K562 (cell line): ENCODE results near the gene RGS21. TPM values are rescaled to one million over a fixed set of nuclear protein-coding genes. Genes with fewer than 3 reads are reported as not detected.

Experiments
- ATAC-seq: fragments of 200-7000 bp; cut with Tn5 transposase; 3 replicates; pipeline ENCODE4 v1.9.1; 2020; ENCODE audit warnings: moderate library complexity
- BruUV-seq: library from RNA; stranded (reverse); fragments of 400-500 nt; replicated peaks from 2 replicates; lab custom pipeline; 2021; lab: Mats Ljungman, UMichigan
- CTCF ChIA-PET: fragments of 300-600 bp; formaldehyde crosslinking; extraction: SDS; loops from one replicate; lab custom pipeline; 2021; ENCODE audit warnings: low intra/inter-chr PET ratio; lab: Yijun Ruan, JAX
- POLR2A ChIA-PET: fragments of 300-600, 350-650 bp; sonication (Branson Sonifier 250); formaldehyde crosslinking; extraction: SDS; loops from one replicate; lab custom pipeline; 2021; ENCODE audit warnings: antibody characterized with exemption, inconsistent platforms; lab: Yijun Ruan, JAX
- DNase-seq, 4 experiments: peaks; one replicate each; pipeline versions ENCODE4 v3.0.0 to v3.0.0-alpha.2; 2011 to 2018; ENCODE audit warnings: low spot score in 3 of 4, mixed read lengths in 3 of 4; ENCODE audit errors: extremely low read depth in 1 of 4
- FAIRE-seq: peaks from 2 replicates; lab custom pipeline; 2011; peaks lifted over from hg19 to GRCh38; lab: Jason Lieb, UNC
- H2AFZ ChIP-seq: 2 replicates; pipeline ENCODE4 v1.6.0; 2011; ENCODE audit warnings: low read depth, low read length, control low read depth, inconsistent platforms
- H3K27ac ChIP-seq: fragments of 200-600 bp; 3 replicates; pipeline ENCODE4 v1.8.0; 2011; ENCODE audit warnings: low read depth, mild to moderate bottlenecking, control low read depth, inconsistent platforms, low read length, moderate library complexity, mixed read lengths; ENCODE audit errors: extremely low read depth
- H3K27me3 ChIP-seq, 2 experiments: fragments of 300-600 bp in 1 of 2; 2 replicates in 1 of 2; 3 replicates in 1 of 2; pipeline versions ENCODE4 v1.6.0 to v1.8.0; 2011; ENCODE audit warnings: inconsistent platforms in 2 of 2, low read length in 2 of 2, mild to moderate bottlenecking in 1 of 2, mixed read lengths in 1 of 2, moderate library complexity in 1 of 2; ENCODE audit not compliant: control insufficient read depth in 2 of 2, insufficient read depth in 2 of 2
- H3K36me3 ChIP-seq: fragments of 300-600 bp; 3 replicates; pipeline ENCODE4 v1.8.0; 2011; ENCODE audit warnings: mild to moderate bottlenecking, low read length, inconsistent platforms; ENCODE audit not compliant: control insufficient read depth, insufficient read depth
- H3K4me1 ChIP-seq, 2 experiments: fragments of 200-600 bp in 1 of 2; replicated peaks in 1 of 2; 2 replicates in 1 of 2; 3 replicates in 1 of 2; pipeline versions ENCODE4 v1.5.1 to v1.8.0; 2011; ENCODE audit warnings: inconsistent platforms in 2 of 2, low read length in 2 of 2, mild to moderate bottlenecking in 1 of 2, mixed read lengths in 1 of 2, moderate library complexity in 1 of 2; ENCODE audit not compliant: control insufficient read depth in 2 of 2, insufficient read depth in 2 of 2
- H3K4me2 ChIP-seq: 2 replicates; pipeline ENCODE4 v1.6.1; 2011; ENCODE audit warnings: low read length, control low read depth, inconsistent platforms, mixed read lengths; ENCODE audit not compliant: insufficient read depth
- H3K4me3 ChIP-seq: fragments of 200-600 bp; sonication (generic), shearing (Covaris generic); 2 replicates; pipeline ENCODE4 v1.5.1; 2016; ENCODE audit warnings: control low read depth, inconsistent platforms
- H3K79me2 ChIP-seq: fragments of 200-600 bp; 3 replicates; pipeline ENCODE4 v1.8.0; 2011; ENCODE audit warnings: low read length, inconsistent platforms; ENCODE audit not compliant: control insufficient read depth, insufficient read depth
- H3K9ac ChIP-seq, 2 experiments: 2 replicates each; pipeline versions ENCODE4 v1.6.0 to v1.6.1; 2011; ENCODE audit warnings: low read depth in 2 of 2, low read length in 2 of 2, control low read depth in 1 of 2, inconsistent platforms in 1 of 2, mild to moderate bottlenecking in 1 of 2, mixed read lengths in 1 of 2; ENCODE audit not compliant: insufficient read depth in 1 of 2
- H3K9me1 ChIP-seq: one replicate; pipeline ENCODE4 v1.6.0; 2011; ENCODE audit warnings: inconsistent platforms, mild to moderate bottlenecking, low read length, moderate library complexity; ENCODE audit not compliant: control insufficient read depth, insufficient read depth
- H3K9me3 ChIP-seq: replicated peaks from 2 replicates; pipeline ENCODE4 v1.5.1; 2011; ENCODE audit warnings: low read depth, low read length, inconsistent platforms; ENCODE audit not compliant: control insufficient read depth, insufficient read depth
- H4K20me1 ChIP-seq: replicated peaks from 2 replicates; pipeline ENCODE4 v1.6.1; 2011; ENCODE audit warnings: low read length, inconsistent platforms, mixed read lengths; ENCODE audit not compliant: control insufficient read depth, insufficient read depth
- MEIS2 ChIP-seq: fragments of 450-650 bp; IDR thresholded peaks from 2 replicates; pipeline ENCODE4 v1.6.1; 2014; ENCODE audit warnings: mild to moderate bottlenecking; ENCODE audit not compliant: partially characterized antibody
- PYGO2 ChIP-seq: fragments of 450-650 bp; IDR thresholded peaks from 2 replicates; pipeline ENCODE4 v1.6.1; 2016; ENCODE audit warnings: mild to moderate bottlenecking, missing genetic modification characterization, moderate library complexity, missing compliant biosample characterization
- whole genome bisulfite sequencing: fragments of 100-300 bp; shearing (Covaris generic); methylation state at CpG from one replicate; pipeline ENCODE4 v1.1.6; 2016; ENCODE audit warnings: low coverage, mixed read lengths; ENCODE audit not compliant: insufficient coverage; ENCODE audit errors: missing lambda C conversion rate; 5-methylcytosine and 5-hydroxymethylcytosine counted together
- in situ Hi-C: fragments of 300-500 bp; cut with MboI; formaldehyde crosslinking; loops from 4 replicates; pipeline ENCODE4 v1.15.0; 2018; ENCODE audit warnings: inconsistent platforms, mixed read lengths
- intact Hi-C: fragments of 100-400 bp; cut with micrococcal nuclease; formaldehyde crosslinking; loops from 2 replicates; pipeline ENCODE4 v1.14.2; 2022
- polyA plus RNA-seq, 8 experiments: library from polyadenylated mRNA; depleted of rRNA in 4 of 8; stranded (reverse) in 5 of 8; unstranded in 3 of 8; fragments of >200 nt; fragmentation: Nextera tagmentation in 2 of 8; fragmentation: Illumina TruSeq in 1 of 8; extraction: Ambion mirVana in 2 of 8; extraction: Trizol in 1 of 8; gene quantifications; 2 replicates each; pipeline versions ENCODE4 v1.2.1 to v1.2.3, GENCODE V29; 2011 to 2014; ENCODE audit warnings: inconsistent platforms in 1 of 8, missing spikeins in 1 of 8
- total RNA-seq, 7 experiments: library from RNA; depleted of rRNA in 6 of 7; stranded (reverse); fragments of >200 nt in 6 of 7; fragmentation: Illumina TruSeq in 2 of 7; extraction: Trizol in 2 of 7; gene quantifications; 2 replicates each; pipeline versions ENCODE4 v1.2.1 to v1.2.3, GENCODE V29; 2011 to 2021; ENCODE audit warnings: low replicate concordance in 1 of 7
- TF ChIP-seq, protein P1 (sequence below): fragments of 450-650 bp; IDR thresholded peaks from 2 replicates; pipeline ENCODE4 v1.6.1; 2018; ENCODE audit warnings: mild to moderate bottlenecking, low read depth; ENCODE audit not compliant: partially characterized antibody
- TF ChIP-seq, protein P2 (sequence below): fragments of 450-650 bp; formaldehyde crosslinking; IDR thresholded peaks from 2 replicates; pipeline ENCODE4 v1.4.0; 2020; ENCODE audit warnings: mild to moderate bottlenecking, mixed read lengths

Gene RGS21
- total and polyA plus RNA-seq, 9 of the 15 experiments (the other 6 are each of a cell fraction or from before 2014, with no cell fraction given), result not detected

- no peaks in the 10 kb centered on the region for H4K20me1 ChIP-seq
- no peak overlapping the region for H3K4me2 ChIP-seq
- no peaks in the 10 kb centered on the region for H3K9me1 ChIP-seq
- POLR2A ChIA-PET, result no interaction called here
- no peak for FAIRE-seq
- intact Hi-C loops (no loop called here), in situ Hi-C loops (no loop called here)
- H3K27me3 ChIP-seq, result no peaks in the 10 kb centered on the region
- H3K79me2 ChIP-seq, result no peaks in the 10 kb centered on the region
- CTCF ChIA-PET, result no interaction called here
- WGBS, result 0% methylated on average over 1 of the region's 1 CpG
- no peaks in the 10 kb centered on the region for H3K9me3 ChIP-seq
- H2AFZ ChIP-seq, result no peak overlapping the region
- no peak overlapping the region for H3K4me3 ChIP-seq
- H3K27ac ChIP-seq, result no peak overlapping the region
- no peaks in the 10 kb centered on the region for H3K4me1 ChIP-seq
- no peak overlapping the region for H3K9ac ChIP-seq
- no TSS peak for BruUV-seq
- TF ChIP-seq, protein P1, sequence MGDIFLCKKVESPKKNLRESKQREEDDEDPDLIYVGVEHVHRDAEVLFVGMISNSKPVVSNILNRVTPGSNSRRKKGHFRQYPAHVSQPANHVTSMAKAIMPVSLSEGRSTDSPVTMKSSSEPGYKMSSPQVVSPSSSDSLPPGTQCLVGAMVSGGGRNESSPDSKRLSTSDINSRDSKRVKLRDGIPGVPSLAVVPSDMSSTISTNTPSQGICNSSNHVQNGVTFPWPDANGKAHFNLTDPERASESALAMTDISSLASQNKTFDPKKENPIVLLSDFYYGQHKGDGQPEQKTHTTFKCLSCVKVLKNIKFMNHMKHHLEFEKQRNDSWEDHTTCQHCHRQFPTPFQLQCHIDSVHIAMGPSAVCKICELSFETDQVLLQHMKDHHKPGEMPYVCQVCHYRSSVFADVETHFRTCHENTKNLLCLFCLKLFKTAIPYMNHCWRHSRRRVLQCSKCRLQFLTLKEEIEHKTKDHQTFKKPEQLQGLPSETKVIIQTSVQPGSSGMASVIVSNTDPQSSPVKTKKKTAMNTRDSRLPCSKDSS, result no peak
- TF ChIP-seq PYGO2 (tag), result no peak
- TF ChIP-seq, protein P2, sequence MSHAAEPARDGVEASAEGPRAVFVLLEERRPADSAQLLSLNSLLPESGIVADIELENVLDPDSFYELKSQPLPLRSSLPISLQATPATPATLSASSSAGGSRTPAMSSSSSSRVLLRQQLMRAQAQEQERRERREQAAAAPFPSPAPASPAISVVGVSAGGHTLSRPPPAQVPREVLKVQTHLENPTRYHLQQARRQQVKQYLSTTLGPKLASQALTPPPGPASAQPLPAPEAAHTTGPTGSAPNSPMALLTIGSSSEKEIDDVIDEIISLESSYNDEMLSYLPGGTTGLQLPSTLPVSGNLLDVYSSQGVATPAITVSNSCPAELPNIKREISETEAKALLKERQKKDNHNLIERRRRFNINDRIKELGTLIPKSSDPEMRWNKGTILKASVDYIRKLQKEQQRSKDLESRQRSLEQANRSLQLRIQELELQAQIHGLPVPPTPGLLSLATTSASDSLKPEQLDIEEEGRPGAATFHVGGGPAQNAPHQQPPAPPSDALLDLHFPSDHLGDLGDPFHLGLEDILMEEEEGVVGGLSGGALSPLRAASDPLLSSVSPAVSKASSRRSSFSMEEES (CRISPR knock-in tag), result no peak
- TF ChIP-seq MEIS2, result peak; percentile 26
- DNase-seq, result no peak
- no peak for ATAC-seq
- H3K36me3 ChIP-seq, result no peaks in the 10 kb centered on the region
Observed at GRCh38 chr1:192358822-192359221, 42.0 kb downstream of the RGS21 start.
